Measurements from ENCODE around the gene AGPAT4.

- TF ChIP-seq, protein P1, sequence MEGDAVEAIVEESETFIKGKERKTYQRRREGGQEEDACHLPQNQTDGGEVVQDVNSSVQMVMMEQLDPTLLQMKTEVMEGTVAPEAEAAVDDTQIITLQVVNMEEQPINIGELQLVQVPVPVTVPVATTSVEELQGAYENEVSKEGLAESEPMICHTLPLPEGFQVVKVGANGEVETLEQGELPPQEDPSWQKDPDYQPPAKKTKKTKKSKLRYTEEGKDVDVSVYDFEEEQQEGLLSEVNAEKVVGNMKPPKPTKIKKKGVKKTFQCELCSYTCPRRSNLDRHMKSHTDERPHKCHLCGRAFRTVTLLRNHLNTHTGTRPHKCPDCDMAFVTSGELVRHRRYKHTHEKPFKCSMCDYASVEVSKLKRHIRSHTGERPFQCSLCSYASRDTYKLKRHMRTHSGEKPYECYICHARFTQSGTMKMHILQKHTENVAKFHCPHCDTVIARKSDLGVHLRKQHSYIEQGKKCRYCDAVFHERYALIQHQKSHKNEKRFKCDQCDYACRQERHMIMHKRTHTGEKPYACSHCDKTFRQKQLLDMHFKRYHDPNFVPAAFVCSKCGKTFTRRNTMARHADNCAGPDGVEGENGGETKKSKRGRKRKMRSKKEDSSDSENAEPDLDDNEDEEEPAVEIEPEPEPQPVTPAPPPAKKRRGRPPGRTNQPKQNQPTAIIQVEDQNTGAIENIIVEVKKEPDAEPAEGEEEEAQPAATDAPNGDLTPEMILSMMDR (IDR thresholded peaks at IDR 0.05): no peak
- TF ChIP-seq POLR2A (IDR thresholded peaks at IDR 0.05): no peak
These were observed 50.2 kb downstream of the AGPAT4 start for GRCh38 chr6:161223646-161224045.
